GM12892 (cell line): Measurements from ENCODE around the gene COMMD7.

Experiments used
- POLR2A ChIP-seq: IDR thresholded peaks from 2 replicates; pipeline ENCODE4 v1.6.1; 2011; ENCODE audit warnings: low read depth, low read length, control low read depth
- POLR2AphosphoS5 ChIP-seq: IDR thresholded peaks from 2 replicates; pipeline ENCODE4 v1.6.1; 2011; ENCODE audit warnings: low read depth, low read length, control low read depth

DNA sequence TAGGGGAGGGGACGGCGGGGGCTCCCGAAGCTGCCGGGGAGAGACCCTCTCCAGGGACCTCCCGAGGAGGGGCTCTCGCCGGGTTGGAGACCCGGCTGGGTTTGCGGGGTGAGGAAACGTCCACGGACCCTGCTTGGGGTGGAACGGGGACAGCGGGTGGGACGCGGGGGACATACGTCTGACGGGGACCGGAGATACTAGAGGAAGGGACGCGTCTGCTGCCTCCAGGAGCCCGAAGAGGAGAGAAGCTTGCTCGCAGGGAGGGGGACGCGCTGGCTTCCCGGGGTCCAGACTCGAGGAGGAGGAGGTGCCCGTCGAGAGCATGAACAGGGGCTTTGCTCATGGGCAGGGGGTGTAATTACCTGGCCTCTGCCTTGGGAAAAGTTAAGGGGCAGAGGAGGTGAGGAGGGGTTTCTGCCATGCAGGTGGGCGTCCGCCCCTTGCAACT, 19.5 kb upstream of the COMMD7 start:
- TF ChIP-seq POLR2AphosphoS5 (no peak), POLR2A (no peak)
